Esophagus squamous epithelium (tissue), 5 donors: ENCODE data around the gene ZFPM1. TPM values are rescaled to one million over a fixed set of nuclear protein-coding genes. Genes with fewer than 3 reads are reported as not detected.

Experiments
- DNase-seq: peaks from one replicate; lab custom pipeline; 2025; lab: John Stamatoyannopoulos, UW
- H3K27ac ChIP-seq, 4 donors: fragments of 200-600 bp; sonication (generic); one replicate each; pipeline ENCODE4 v1.5.1; 2016 to 2019; ENCODE audit warnings: mild to moderate bottlenecking in 1 of 4
- H3K27me3 ChIP-seq, 4 donors: fragments of 200-600 bp; sonication (generic); 1 replicate in 3 of 4; 2 replicates in 1 of 4; pipeline versions ENCODE4 v1.5.1 to v1.6.0; 2017 to 2021; ENCODE audit warnings: antibody characterized with exemption in 1 of 4
- H3K36me3 ChIP-seq, 3 donors: fragments of 200-600 bp; sonication (generic); one replicate each; pipeline ENCODE4 v1.5.1; 2016 to 2019
- H3K4me1 ChIP-seq, 3 donors: fragments of 200-600 bp; sonication (generic); one replicate each; pipeline ENCODE4 v1.5.1; 2017 to 2019
- H3K4me3 ChIP-seq, 4 donors: fragments of 200-600 bp; sonication (generic); 1 replicate in 3 of 4; 2 replicates in 1 of 4; pipeline ENCODE4 v1.5.1; 2016 to 2019; ENCODE audit warnings: mild to moderate bottlenecking in 2 of 4, moderate library complexity in 1 of 4
- H3K9me3 ChIP-seq, 3 donors: fragments of 200-600 bp; sonication (generic); one replicate each; pipeline ENCODE4 v1.5.1; 2016 to 2019
- CTCF ChIP-seq, 6 experiments: fragments of 450-650 bp in 4 of 6; fragments of 200-600 bp in 2 of 6; sonication (generic) in 2 of 6; IDR thresholded peaks; one replicate each; pipeline ENCODE4 v1.5.1; 2016 to 2019; ENCODE audit warnings: antibody characterized with exemption in 6 of 6, mild to moderate bottlenecking in 4 of 6, moderate library complexity in 4 of 6
- POLR2A ChIP-seq, 4 donors: fragments of 450-650 bp; IDR thresholded peaks; one replicate each; pipeline ENCODE4 v1.6.1; 2017; ENCODE audit warnings: antibody characterized with exemption in 4 of 4, mild to moderate bottlenecking in 4 of 4, moderate library complexity in 3 of 4
- WGBS, 2 donors: methylation state at CpG; one replicate each; pipeline ENCODE4 v1.1.5; 2018; 5-methylcytosine and 5-hydroxymethylcytosine counted together
- intact Hi-C: fragments of 100-400 bp; cut with DNase I; formaldehyde crosslinking; loops from one replicate; pipeline ENCODE4 v1.15.0; 2022
- total RNA-seq, 4 donors: library from RNA; depleted of rRNA; stranded (reverse); fragments of >200 nt; gene quantifications; one replicate each; pipeline ENCODE4 v1.1.0, GENCODE V29; 2016
- donor health status: DM: yes; HTN: yes; CAD: no.

ZFPM1 gene
- total RNA-seq, 4 donors from 2014 or later, result 0.67 to 1.7 (median 1.2) TPM

- no peak overlapping the region for H3K27ac ChIP-seq
- H3K27me3 ChIP-seq, result no peaks in the 10 kb centered on the region
- TF ChIP-seq POLR2A (IDR thresholded peaks at IDR 0.05), result no peak
- TF ChIP-seq CTCF (IDR thresholded peaks at IDR 0.05), result no peak
- no peak for DNase-seq
- 93 to 94% methylated on average over 3 of the region's 15 CpGs for WGBS, 2 donors
- H3K4me1 ChIP-seq, result peaks cover 0 to 11% (median 0%) of the 10 kb centered on the region in 3 donors
- intact Hi-C loops, result no loop called here
- no peak overlapping the region for H3K4me3 ChIP-seq
- no peaks in the 10 kb centered on the region for H3K9me3 ChIP-seq
- no peaks in the 10 kb centered on the region for H3K36me3 ChIP-seq
Observed at GRCh38 chr16:88495268-88495772, 42.2 kb downstream of the ZFPM1 start.

GRCh38 chr16:88497561-88498462, 44.7 kb downstream of the ZFPM1 start:
- DNase-seq, result no peak
- no peaks in the 10 kb centered on the region for H3K27me3 ChIP-seq
- WGBS, 2 donors, result 70 to 71% methylated on average over 3 to 8 of the region's 46 CpGs
- intact Hi-C loops, result no loop called here
- no peak overlapping the region for H3K27ac ChIP-seq
- no peaks in the 10 kb centered on the region for H3K36me3 ChIP-seq
- no peaks in the 10 kb centered on the region for H3K9me3 ChIP-seq
- TF ChIP-seq POLR2A (IDR thresholded peaks at IDR 0.05) (no peak), CTCF (IDR thresholded peaks at IDR 0.05) (no peak)
- no peak overlapping the region for H3K4me3 ChIP-seq
- H3K4me1 ChIP-seq, result peaks cover 0 to 11% (median 0%) of the 10 kb centered on the region in 3 donors

- no peaks in the 10 kb centered on the region for H3K27me3 ChIP-seq
- no peak for TF ChIP-seq CTCF (IDR thresholded peaks at IDR 0.05)
- TF ChIP-seq POLR2A (IDR thresholded peaks at IDR 0.05), result no peak
- no peak overlapping the region for H3K4me3 ChIP-seq
- no peak overlapping the region for H3K27ac ChIP-seq
- intact Hi-C loops, result no loop called here
- no peaks in the 10 kb centered on the region for H3K36me3 ChIP-seq
- peaks cover 0 to 11% (median 0%) of the 10 kb centered on the region in 3 donors for H3K4me1 ChIP-seq
- H3K9me3 ChIP-seq, result no peaks in the 10 kb centered on the region
- DNase-seq, result no peak
- no CpG with 5 or more reads among the region's 27 CpGs for WGBS, 2 donors
Observed at GRCh38 chr16:88498576-88499208, 45.6 kb downstream of the ZFPM1 start.

- no peaks in the 10 kb centered on the region for H3K9me3 ChIP-seq
- intact Hi-C loops, result no loop called here
- no peak for DNase-seq
- H3K4me3 ChIP-seq, result peak overlapping the region in 1 of 4 donors; percentile 28
- H3K36me3 ChIP-seq, result no peaks in the 10 kb centered on the region
- peaks cover 0 to 11% (median 0%) of the 10 kb centered on the region in 3 donors for H3K4me1 ChIP-seq
- TF ChIP-seq POLR2A (IDR thresholded peaks at IDR 0.05) (no peak), CTCF (IDR thresholded peaks at IDR 0.05) (no peak)
- 70 to 80% methylated on average over 2 to 15 of the region's 19 CpGs for WGBS, 2 donors
- H3K27ac ChIP-seq, result peak overlapping the region in 1 of 4 donors; percentile 21
- no peaks in the 10 kb centered on the region for H3K27me3 ChIP-seq
Observed at GRCh38 chr16:88499292-88499691, 46.2 kb downstream of the ZFPM1 start.

GRCh38 chr16:88499836-88500251, 46.8 kb downstream of the ZFPM1 start:
- DNase-seq, result no peak
- no peaks in the 10 kb centered on the region for H3K27me3 ChIP-seq
- peak overlapping the region in 1 of 4 donors; percentile 28 for H3K4me3 ChIP-seq
- no peak for TF ChIP-seq CTCF (IDR thresholded peaks at IDR 0.05)
- no peak for TF ChIP-seq POLR2A (IDR thresholded peaks at IDR 0.05)
- H3K4me1 ChIP-seq, result peaks cover 0 to 11% (median 0%) of the 10 kb centered on the region in 3 donors
- intact Hi-C loops, result no loop called here
- H3K9me3 ChIP-seq, result no peaks in the 10 kb centered on the region
- no peaks in the 10 kb centered on the region for H3K36me3 ChIP-seq
- H3K27ac ChIP-seq, result peak overlapping the region in 1 of 4 donors; percentile 21
- no CpG with 5 or more reads among the region's 23 CpGs for WGBS, 2 donors
